HepG2 (cell line): ENCODE measurements around the gene RAC3. TPM values are rescaled to one million over a fixed set of nuclear protein-coding genes. Genes with fewer than 3 reads are reported as not detected.
A peak's percentile ranks its signal among the peaks of the same experiment; 100 is the strongest.

Source experiments
- ARID4A ChIP-seq: sonication (generic); formaldehyde crosslinking; IDR thresholded peaks from 2 replicates; pipeline ENCODE4 v1.5.0; 2020; ENCODE audit warnings: mild to moderate bottlenecking, missing genetic modification reagents, borderline replicate concordance
- ARNTL ChIP-seq: sonication (generic); formaldehyde crosslinking; IDR thresholded peaks from 2 replicates; pipeline ENCODE4 v1.4.0; 2020; ENCODE audit warnings: mild to moderate bottlenecking, missing genetic modification reagents
- BCL3 ChIP-seq: sonication (generic); formaldehyde crosslinking; IDR thresholded peaks from 2 replicates; pipeline ENCODE4 v1.5.1; 2020; ENCODE audit warnings: mild to moderate bottlenecking, missing genetic modification reagents, moderate library complexity
- CBX5 ChIP-seq: sonication (generic); formaldehyde crosslinking; IDR thresholded peaks from 2 replicates; pipeline ENCODE4 v1.4.0; 2020; ENCODE audit warnings: missing genetic modification reagents, borderline replicate concordance
- FUBP1 ChIP-seq: sonication (generic); formaldehyde crosslinking; IDR thresholded peaks from 2 replicates; pipeline ENCODE4 v1.5.1; 2020; ENCODE audit warnings: missing genetic modification reagents, mild to moderate bottlenecking, borderline replicate concordance
- HOXA7 ChIP-seq: sonication (generic); formaldehyde crosslinking; IDR thresholded peaks from 2 replicates; pipeline ENCODE4 v1.8.1; 2022; ENCODE audit warnings: mild to moderate bottlenecking, missing genetic modification reagents, moderate library complexity
- PCBP1 ChIP-seq: fragments of 200-400 bp; formaldehyde crosslinking; IDR thresholded peaks from 2 replicates; pipeline ENCODE4 v1.6.1; 2017; ENCODE audit warnings: mild to moderate bottlenecking, low read depth, low read length, borderline replicate concordance
- POLR2A ChIP-seq, 2 experiments: IDR thresholded peaks; 2 replicates each; pipeline ENCODE4 v1.6.1; 2011; ENCODE audit warnings: low read depth in 2 of 2, low read length in 2 of 2, mild to moderate bottlenecking in 1 of 2, moderate library complexity in 1 of 2; ENCODE audit not compliant: insufficient read depth in 1 of 2
- RAD21 ChIP-seq: fragments of 450-650 bp; formaldehyde crosslinking; IDR thresholded peaks from 2 replicates; pipeline ENCODE4 v1.5.0; 2020; ENCODE audit warnings: mild to moderate bottlenecking
- SIN3B ChIP-seq: fragments of 150-350 bp; IDR thresholded peaks from 2 replicates; pipeline ENCODE4 v1.6.1; 2014; ENCODE audit warnings: low read length
- SMAD3 ChIP-seq: sonication (generic); formaldehyde crosslinking; IDR thresholded peaks from 2 replicates; pipeline ENCODE4 v1.4.0; 2020; ENCODE audit warnings: missing genetic modification reagents
- SP5 ChIP-seq: IDR thresholded peaks from 2 replicates; pipeline ENCODE4 v1.6.1; 2016; ENCODE audit warnings: low read depth, borderline replicate concordance
- SYNCRIP ChIP-seq: fragments of 200-400 bp; formaldehyde crosslinking; IDR thresholded peaks from 2 replicates; pipeline ENCODE4 v1.6.1; 2018; ENCODE audit warnings: mild to moderate bottlenecking, low read depth, low read length; ENCODE audit not compliant: insufficient read depth
- TBP ChIP-seq: sonication (generic); formaldehyde crosslinking; IDR thresholded peaks from 2 replicates; pipeline ENCODE4 v1.5.0; 2020; ENCODE audit warnings: missing genetic modification reagents
- ZFP36L1 ChIP-seq: sonication (generic); formaldehyde crosslinking; IDR thresholded peaks from 2 replicates; pipeline ENCODE4 v1.8.0; 2022; ENCODE audit warnings: mild to moderate bottlenecking, missing genetic modification reagents, moderate library complexity
- ZNF256 ChIP-seq: sonication (generic); formaldehyde crosslinking; conservative IDR thresholded peaks from 2 replicates; pipeline ENCODE4 v1.4.0; 2020; ENCODE audit warnings: missing genetic modification reagents
- ZNF446 ChIP-seq: sonication (generic); formaldehyde crosslinking; IDR thresholded peaks from 2 replicates; pipeline ENCODE4 v1.5.0; 2020; ENCODE audit warnings: mild to moderate bottlenecking, missing genetic modification reagents
- ZNF496 ChIP-seq: sonication (generic); formaldehyde crosslinking; IDR thresholded peaks from 2 replicates; pipeline ENCODE4 v1.8.1; 2023; ENCODE audit warnings: mild to moderate bottlenecking, moderate library complexity, missing genetic modification reagents; ENCODE audit not compliant: insufficient replicate concordance
- ZNF510 ChIP-seq: sonication (generic); formaldehyde crosslinking; IDR thresholded peaks from 2 replicates; pipeline ENCODE4 v1.4.0; 2020; ENCODE audit warnings: low read depth, mild to moderate bottlenecking, missing genetic modification reagents
- ZNF737 ChIP-seq: sonication (generic); formaldehyde crosslinking; IDR thresholded peaks from 2 replicates; pipeline ENCODE4 v1.5.0; 2020; ENCODE audit warnings: missing genetic modification reagents, mild to moderate bottlenecking, borderline replicate concordance
- ZNF740 ChIP-seq: sonication (generic); formaldehyde crosslinking; IDR thresholded peaks from 2 replicates; pipeline ENCODE4 v1.4.0; 2020; ENCODE audit warnings: missing genetic modification reagents
- ZSCAN25 ChIP-seq: sonication (generic); formaldehyde crosslinking; IDR thresholded peaks from 2 replicates; pipeline ENCODE4 v1.8.0; 2022; ENCODE audit warnings: mild to moderate bottlenecking, missing genetic modification reagents
- polyA plus RNA-seq, 8 experiments: library from polyadenylated mRNA; depleted of rRNA in 3 of 8; stranded (reverse) in 7 of 8; unstranded in 1 of 8; fragments of >200 nt; fragmentation: Illumina TruSeq in 4 of 8; extraction: Trizol in 4 of 8; gene quantifications; 2 replicates each; pipeline versions ENCODE4 v1.2.1 to v1.2.3, GENCODE V29; 2011 to 2016; ENCODE audit warnings: low read depth in 4 of 8, missing spikeins in 1 of 8, mixed read lengths in 1 of 8; ENCODE audit not compliant: insufficient read depth in 1 of 8
- total RNA-seq, 5 experiments: library from RNA; depleted of rRNA; stranded (reverse); fragments of >200 nt; fragmentation: Illumina TruSeq; extraction: Trizol; gene quantifications; 2 replicates each; pipeline ENCODE4 v1.2.3, GENCODE V29; 2016; ENCODE audit warnings: low read depth in 1 of 5

RAC3 gene
- total and polyA plus RNA-seq, 2 of the 13 experiments (the other 11 are each of a cell fraction or from before 2014, with no cell fraction given): 10.5 to 21.3 TPM

- no peak for TF ChIP-seq ZNF446 (CRISPR knock-in tag)
- TF ChIP-seq CBX5 (CRISPR knock-in tag): no peak
- TF ChIP-seq ZNF737 (CRISPR knock-in tag): no peak
- TF ChIP-seq ZNF256 (CRISPR knock-in tag): no peak
- no peak for TF ChIP-seq SYNCRIP
- no peak for TF ChIP-seq SIN3B
- TF ChIP-seq BCL3: no peak
- TF ChIP-seq HOXA7 (CRISPR knock-in tag): no peak
- no peak for TF ChIP-seq TBP
- TF ChIP-seq ZNF740: peak; percentile 64; the same call in 1 of the 2 replicates
- no peak; the same call in 1 of the 2 replicates for TF ChIP-seq ARID4A (CRISPR knock-in tag)
- no peak for TF ChIP-seq ARNTL (CRISPR knock-in tag)
- TF ChIP-seq SMAD3 (CRISPR knock-in tag): no peak
- peak; percentile 72; the same call in 1 of the 2 replicates for TF ChIP-seq ZSCAN25
- peak; percentile 31; the same call in 1 of the 2 replicates for TF ChIP-seq SP5 (CRISPR knock-in tag)
- 0 out of 2 replicates have a peak, but pooled peaks have one; percentile 55 for TF ChIP-seq PCBP1
- TF ChIP-seq ZNF496 (CRISPR knock-in tag): no peak
- TF ChIP-seq RAD21 (CRISPR knock-in tag): peak; percentile 56
- no peak for TF ChIP-seq ZFP36L1
- TF ChIP-seq ZNF510 (CRISPR knock-in tag): no peak
- TF ChIP-seq FUBP1 (CRISPR knock-in tag): no peak
- peak; percentile 60 to 80 for TF ChIP-seq POLR2A (IDR thresholded peaks at IDR 0.05; ENCODE audit: insufficient read depth in 1 of 2, low read depth in 2 of 2, low read length in 2 of 2)
These were observed 45.5 kb downstream of the RAC3 start (continued) for GRCh38 chr17:82076785-82077591.
